ENCODE results near the gene PIGR.

PIGR gene

GRCh38 chr1:206890125-206891060 is 55.9 kb downstream of the PIGR start:
- peak; percentile 69 for DNase-seq (ENCODE audit: low spot score)

- no peak for DNase-seq (ENCODE audit: low spot score)
These were observed 58.6 kb downstream of the PIGR start for GRCh38 chr1:206887701-206888100.

GRCh38 chr1:206886831-206887230 is 59.4 kb downstream of the PIGR start:
- peak; percentile 34 for DNase-seq (ENCODE audit: low spot score)

DNA sequence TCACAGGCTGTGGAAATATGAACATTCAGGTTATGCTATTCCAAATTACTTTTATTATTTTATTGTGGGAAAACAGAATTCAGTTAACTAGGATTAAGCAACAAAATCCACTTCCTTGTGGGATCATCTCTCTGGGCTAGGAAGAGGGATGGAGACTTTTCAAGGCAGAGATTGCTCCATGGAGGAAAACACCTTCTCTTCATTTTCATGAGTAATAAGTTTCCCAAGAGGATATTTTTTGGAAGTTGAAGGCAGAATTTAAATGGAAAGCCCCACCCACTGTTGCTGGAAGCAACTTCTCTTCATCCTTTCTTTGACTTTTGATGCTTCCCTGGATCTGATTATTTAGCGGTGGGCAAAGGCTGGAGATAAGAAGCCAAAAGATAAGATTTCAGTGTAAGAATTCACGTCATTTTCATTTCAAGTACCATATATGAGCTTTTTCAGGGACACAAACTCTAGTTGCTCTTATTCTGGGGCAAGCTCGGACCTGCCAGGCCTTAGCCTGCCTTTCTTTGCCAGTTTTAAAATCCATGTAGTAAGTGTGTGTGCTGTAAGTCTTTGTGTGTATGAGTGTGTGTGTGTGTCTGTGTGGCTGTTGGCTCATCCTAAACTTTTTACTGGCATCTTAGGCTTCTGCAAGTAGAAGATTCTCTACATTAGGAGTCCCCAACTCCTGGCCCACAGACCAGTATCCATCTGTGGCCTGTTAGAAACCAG is 60.8 kb downstream of the PIGR start:
- DNase-seq (ENCODE audit: low spot score) = no peak

GRCh38 chr1:206883876-206884275 is 62.4 kb downstream of the PIGR start:
- DNase-seq (ENCODE audit: low spot score) = no peak

GRCh38 chr1:206883160-206883559 is 63.1 kb downstream of the PIGR start:
- DNase-seq (ENCODE audit: low spot score) = no peak

- DNase-seq (ENCODE audit: low spot score) = no peak
These were observed 63.7 kb downstream of the PIGR start for GRCh38 chr1:206882555-206882954.

- no peak for DNase-seq (ENCODE audit: low spot score)
These were observed 66.0 kb downstream of the PIGR start for GRCh38 chr1:206880314-206880713.
